Upper lobe of left lung (tissue), 4 donors: ENCODE results near the gene NF1.

Source experiments
- CTCF ChIP-seq, 6 experiments: fragments of 450-650 bp in 4 of 6; fragments of 200-600 bp in 2 of 6; sonication (generic) in 2 of 6; IDR thresholded peaks; one replicate each; pipeline ENCODE4 v1.5.1; 2016 to 2019; ENCODE audit warnings: antibody characterized with exemption in 6 of 6
- POLR2A ChIP-seq, 4 donors: fragments of 450-650 bp; IDR thresholded peaks; one replicate each; pipeline ENCODE4 v1.5.1; 2016 to 2017; ENCODE audit warnings: antibody characterized with exemption in 4 of 4, mild to moderate bottlenecking in 2 of 4
- POLR2AphosphoS5 ChIP-seq, 2 donors: sonication (generic); formaldehyde crosslinking; IDR thresholded peaks; one replicate each; pipeline ENCODE4 v1.5.1; 2017; ENCODE audit warnings: antibody characterized with exemption in 2 of 2

- no peak for TF ChIP-seq POLR2A (IDR thresholded peaks at IDR 0.05)
- no peak for TF ChIP-seq CTCF (IDR thresholded peaks at IDR 0.05)
- no peak for TF ChIP-seq POLR2AphosphoS5 (IDR thresholded peaks at IDR 0.05)
Measured at GRCh38 chr17:31096106-31096436, 1.3 kb downstream of the NF1 start.
